ENCODE results near the gene CD209. TPM values are rescaled to one million over a fixed set of nuclear protein-coding genes. Genes with fewer than 3 reads are reported as not detected.
"Not testable (repeated sequence)": the region's sequence is repeated elsewhere in the genome, so short reads cannot be mapped to it uniquely, and the experiment has no call there.

The CD209 gene
- not detected for total RNA-seq

GRCh38 chr19:7746903-7747884, at the start of gene CD209:
Gene CD209 (minus strand): TSS chr19:7747534. CDS start chr19:7747511, 23 bp downstream.
- peaks cover 14% of the 10 kb centered on the region for H3K9me3 Mint-ChIP-seq
- intact Hi-C loops (cut with micrococcal nuclease), result no loop called here
- CTCF ChIA-PET, result interaction anchor here (0.6 to 1.6 kb wide), 2 partner anchors 66 to 272 kb away, joined by 3 to 6 read pairs; partner anchors contain the start of gene TRAPPC5
- no peaks in the 10 kb centered on the region for H3K36me3 Mint-ChIP-seq (ENCODE audit: low read depth)
- no peak within 1 kb of the TSS for H3K27ac Mint-ChIP-seq
- H3K4me1 Mint-ChIP-seq (ENCODE audit: low read depth), result peaks cover 22% of the 10 kb centered on the region
- H3K4me3 Mint-ChIP-seq, result no peak within 1 kb of the TSS
- no peak for DNase-seq
- peaks cover 18% of the 10 kb centered on the region for H3K27me3 Mint-ChIP-seq (ENCODE audit: low read depth)

DNA sequence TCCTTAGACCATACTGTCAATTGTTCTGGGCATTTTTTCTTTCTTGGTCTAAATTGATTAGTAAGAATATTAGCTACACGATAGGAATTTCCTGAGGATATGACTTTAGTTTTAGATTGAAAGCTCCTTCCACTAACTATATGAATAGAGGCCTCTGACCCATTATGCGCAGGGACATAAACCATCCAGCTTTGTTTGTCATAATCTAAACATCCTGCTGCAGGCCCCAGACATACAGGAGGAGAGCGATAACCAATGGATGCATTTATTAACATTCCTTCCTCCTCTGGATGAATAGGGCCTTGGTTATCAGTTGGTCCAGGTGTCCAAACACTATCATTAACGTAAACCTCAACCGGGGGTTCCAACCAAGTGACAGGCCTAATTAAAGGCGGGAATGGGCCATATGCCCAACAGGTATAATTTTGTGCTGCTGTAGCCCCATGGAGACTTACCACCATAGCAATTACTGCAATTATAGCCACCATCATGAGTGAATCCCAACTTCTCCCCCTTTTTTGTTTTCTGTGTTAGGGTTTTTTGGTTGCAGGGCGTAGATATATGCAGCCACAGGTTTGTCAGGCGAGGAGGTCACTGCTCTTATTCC, 48.3 kb upstream of the CD209 start:
- Mint-ChIP-seq H3K4me3 (no peak overlapping the region), H3K36me3 (ENCODE audit: low read depth) (no peaks in the 10 kb centered on the region), H3K27ac (no peak overlapping the region), H3K4me1 (ENCODE audit: low read depth) (peaks cover 5% of the 10 kb centered on the region), H3K9me3 (no peaks in the 10 kb centered on the region), H3K27me3 (ENCODE audit: low read depth) (peaks cover 1% of the 10 kb centered on the region)
- intact Hi-C loops (cut with micrococcal nuclease), result no loop called here
- CTCF ChIA-PET, result interaction anchor here (0.7 to 1.0 kb wide), 2 partner anchors 115 to 227 kb away, joined by 3 to 5 read pairs; partner anchors contain the start of gene TRAPPC5
- DNase-seq, result no peak

- no peak overlapping the region for H3K27ac Mint-ChIP-seq
- intact Hi-C loops (cut with micrococcal nuclease), result no loop called here
- peaks cover 15% of the 10 kb centered on the region for H3K27me3 Mint-ChIP-seq (ENCODE audit: low read depth)
- H3K4me1 Mint-ChIP-seq (ENCODE audit: low read depth), result peaks cover 8% of the 10 kb centered on the region
- H3K9me3 Mint-ChIP-seq, result no peaks in the 10 kb centered on the region
- DNase-seq, result no peak
- no peak overlapping the region for H3K4me3 Mint-ChIP-seq
- CTCF ChIA-PET, result no interaction called here
- no peaks in the 10 kb centered on the region for H3K36me3 Mint-ChIP-seq (ENCODE audit: low read depth)
Measured at GRCh38 chr19:7793493-7793892, 46.2 kb upstream of the CD209 start.

- H3K4me1 Mint-ChIP-seq (ENCODE audit: low read depth); intact Hi-C loops (cut with micrococcal nuclease); H3K9me3 Mint-ChIP-seq; H3K4me3 Mint-ChIP-seq; H3K36me3 Mint-ChIP-seq (ENCODE audit: low read depth); CTCF ChIA-PET; H3K27ac Mint-ChIP-seq; DNase-seq: not testable (repeated sequence)
- H3K27me3 Mint-ChIP-seq (ENCODE audit: low read depth), result peaks cover 22% of the 10 kb centered on the region
Measured at GRCh38 chr19:7792701-7793100, 45.4 kb upstream of the CD209 start.

GRCh38 chr19:7792281-7792680, 44.9 kb upstream of the CD209 start:
- no peak for DNase-seq
- Mint-ChIP-seq H3K4me3 (no peak overlapping the region), H3K27me3 (ENCODE audit: low read depth) (peaks cover 26% of the 10 kb centered on the region), H3K9me3 (no peaks in the 10 kb centered on the region), H3K4me1 (ENCODE audit: low read depth) (peaks cover 10% of the 10 kb centered on the region), H3K27ac (no peak overlapping the region), H3K36me3 (ENCODE audit: low read depth) (no peaks in the 10 kb centered on the region)
- intact Hi-C loops (cut with micrococcal nuclease), result no loop called here
- CTCF ChIA-PET, result no interaction called here

- Mint-ChIP-seq H3K36me3 (ENCODE audit: low read depth) (no peaks in the 10 kb centered on the region), H3K9me3 (no peaks in the 10 kb centered on the region), H3K4me3 (no peak overlapping the region), H3K27me3 (ENCODE audit: low read depth) (peaks cover 35% of the 10 kb centered on the region), H3K27ac (no peak overlapping the region), H3K4me1 (ENCODE audit: low read depth) (peaks cover 11% of the 10 kb centered on the region)
- DNase-seq, result no peak
- CTCF ChIA-PET, result interaction anchor here (1.2 to 1.6 kb wide), 2 partner anchors 9 to 110 kb away, joined by 3 to 7 read pairs; partner anchors contain the start of gene TRAPPC5
- intact Hi-C loops (cut with micrococcal nuclease), result no loop called here
Measured at GRCh38 chr19:7790416-7790815, 43.1 kb upstream of the CD209 start.

DNA sequence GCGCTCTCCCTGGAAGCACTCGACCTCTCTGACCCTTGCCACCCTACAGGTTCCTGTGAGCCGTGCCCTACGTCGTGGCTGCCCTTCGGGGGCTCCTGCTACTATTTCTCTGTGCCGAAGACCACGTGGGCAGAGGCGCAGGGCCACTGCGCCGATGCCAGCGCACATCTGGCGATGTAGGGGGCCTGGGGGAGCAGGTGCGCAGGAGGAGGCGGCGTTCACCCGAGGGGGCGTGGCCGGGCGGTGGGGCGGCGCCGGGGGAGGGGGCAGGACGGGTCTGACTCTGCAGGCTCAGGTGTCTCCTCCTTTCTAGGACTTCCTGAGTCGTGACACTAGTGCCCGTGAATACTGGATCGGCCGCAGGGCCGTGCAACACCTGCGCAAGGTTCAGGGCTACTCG, 42.1 kb upstream of the CD209 start:
- H3K4me1 Mint-ChIP-seq (ENCODE audit: low read depth), result peaks cover 11% of the 10 kb centered on the region
- H3K9me3 Mint-ChIP-seq, result no peaks in the 10 kb centered on the region
- CTCF ChIA-PET, result no interaction called here
- H3K4me3 Mint-ChIP-seq, result peak overlapping the region; percentile 6
- intact Hi-C loops (cut with micrococcal nuclease), result no loop called here
- peak; percentile 33 for DNase-seq
- no peak overlapping the region for H3K27ac Mint-ChIP-seq
- H3K36me3 Mint-ChIP-seq (ENCODE audit: low read depth), result no peaks in the 10 kb centered on the region
- H3K27me3 Mint-ChIP-seq (ENCODE audit: low read depth), result peaks cover 41% of the 10 kb centered on the region

DNA sequence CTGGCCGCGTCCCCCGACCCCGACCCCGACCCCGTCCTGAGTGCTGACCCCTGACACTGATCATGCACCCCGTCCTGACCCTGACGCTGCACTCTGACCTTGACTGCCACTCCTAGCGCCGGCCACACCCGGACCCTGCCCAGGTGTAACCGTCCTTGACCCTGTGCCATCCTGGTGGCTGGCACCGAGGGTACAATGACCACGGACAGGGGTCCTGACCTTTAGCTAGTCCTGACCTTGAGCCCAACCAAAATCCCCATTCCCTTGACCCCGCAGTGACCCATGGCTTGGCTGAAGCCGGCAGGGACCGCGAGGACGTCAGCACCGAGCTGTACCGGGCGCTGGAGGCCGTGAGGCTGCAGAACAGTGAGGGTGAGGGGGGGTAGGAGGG, 41.6 kb upstream of the CD209 start:
- Mint-ChIP-seq H3K27me3 (ENCODE audit: low read depth) (peaks cover 42% of the 10 kb centered on the region), H3K36me3 (ENCODE audit: low read depth) (no peaks in the 10 kb centered on the region), H3K27ac (no peak overlapping the region), H3K4me1 (ENCODE audit: low read depth) (peaks cover 16% of the 10 kb centered on the region), H3K4me3 (no peak overlapping the region), H3K9me3 (no peaks in the 10 kb centered on the region)
- DNase-seq, result no peak
- CTCF ChIA-PET, result no interaction called here
- intact Hi-C loops (cut with micrococcal nuclease), result no loop called here

DNA sequence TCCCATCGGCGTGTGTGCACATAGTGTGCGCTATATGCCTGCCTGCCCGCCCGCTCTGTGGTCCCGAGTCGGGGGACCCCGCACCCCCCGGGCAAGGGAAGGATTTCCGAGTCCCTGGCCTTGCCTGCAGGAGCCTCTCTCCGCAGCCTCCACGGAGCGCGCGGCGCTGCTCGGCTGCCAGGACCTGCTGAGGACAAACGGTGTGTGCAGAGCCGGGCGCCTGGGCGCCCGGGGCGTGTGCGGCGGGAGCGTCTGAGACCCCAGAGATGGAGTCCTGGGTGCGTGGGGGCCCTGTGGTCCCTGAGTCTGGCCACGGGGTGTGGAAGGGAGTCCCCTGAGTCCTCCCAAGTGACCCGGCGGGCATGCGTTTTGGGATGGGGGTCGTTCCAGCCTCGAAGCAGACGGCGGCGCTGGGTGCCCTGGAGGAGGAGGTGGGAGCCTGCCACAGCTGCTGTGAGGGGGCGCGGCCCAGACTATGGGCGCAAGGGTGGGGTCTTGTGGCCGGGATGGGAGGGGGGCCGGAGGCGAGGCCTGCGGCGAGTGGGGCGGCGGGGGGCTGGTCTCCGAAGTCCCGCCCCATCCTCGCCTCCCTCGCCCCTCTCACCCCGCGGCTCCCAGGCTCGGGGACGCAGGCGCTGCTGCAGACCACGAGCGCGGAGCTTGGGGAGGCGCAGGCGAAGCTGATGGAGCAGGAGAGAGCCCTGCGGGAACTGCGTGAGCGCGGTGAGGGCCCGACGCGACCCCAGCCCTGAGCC, 41.0 kb upstream of the CD209 start:
- Mint-ChIP-seq H3K9me3 (no peaks in the 10 kb centered on the region), H3K27me3 (ENCODE audit: low read depth) (peaks cover 48% of the 10 kb centered on the region), H3K4me1 (ENCODE audit: low read depth) (peaks cover 19% of the 10 kb centered on the region), H3K4me3 (no peak overlapping the region), H3K36me3 (ENCODE audit: low read depth) (no peaks in the 10 kb centered on the region), H3K27ac (no peak overlapping the region)
- intact Hi-C loops (cut with micrococcal nuclease), result no loop called here
- no peak for DNase-seq
- CTCF ChIA-PET, result interaction anchor here (0.6 kb wide), 1 partner anchor 166 kb away, joined by 3 read pairs; no protein-coding TSS in a partner anchor

DNA sequence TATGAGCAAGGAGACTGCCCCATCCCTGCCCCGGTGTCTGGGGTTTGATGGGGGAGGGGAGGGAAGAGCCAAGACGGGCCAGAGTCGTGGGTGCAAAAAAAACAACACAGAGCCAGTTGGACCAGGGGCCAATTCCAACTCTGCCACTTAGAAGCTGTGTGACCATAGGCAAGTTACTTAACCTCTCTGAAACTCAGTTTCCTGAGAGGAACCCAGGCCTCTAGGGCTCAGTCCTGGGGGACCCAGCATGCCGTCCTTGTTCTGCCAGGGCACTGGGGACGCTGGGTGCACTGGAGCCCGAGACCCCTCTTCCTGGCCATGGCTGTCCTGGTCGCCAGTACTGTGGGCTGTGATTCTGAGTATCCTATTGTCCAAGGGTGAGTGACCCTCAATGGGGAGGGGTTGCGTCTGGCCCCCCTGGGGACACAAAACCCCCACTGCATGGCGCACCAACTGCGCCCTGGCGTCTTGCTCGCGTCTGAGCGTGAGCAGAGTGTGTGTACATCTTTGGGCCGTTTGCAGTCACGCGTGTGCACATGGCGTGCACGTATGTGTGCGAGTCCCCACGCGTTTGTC, 40.4 kb upstream of the CD209 start:
- H3K27me3 Mint-ChIP-seq (ENCODE audit: low read depth), result peaks cover 52% of the 10 kb centered on the region
- no peaks in the 10 kb centered on the region for H3K9me3 Mint-ChIP-seq
- no peak for DNase-seq
- intact Hi-C loops (cut with micrococcal nuclease), result no loop called here
- CTCF ChIA-PET, result interaction anchor here (0.6 to 1.1 kb wide), 2 partner anchors 106 to 166 kb away, joined by 3 to 4 read pairs; partner anchors contain the start of gene TRAPPC5
- H3K27ac Mint-ChIP-seq, result no peak overlapping the region
- H3K4me3 Mint-ChIP-seq, result no peak overlapping the region
- peaks cover 19% of the 10 kb centered on the region for H3K4me1 Mint-ChIP-seq (ENCODE audit: low read depth)
- H3K36me3 Mint-ChIP-seq (ENCODE audit: low read depth), result no peaks in the 10 kb centered on the region

DNA sequence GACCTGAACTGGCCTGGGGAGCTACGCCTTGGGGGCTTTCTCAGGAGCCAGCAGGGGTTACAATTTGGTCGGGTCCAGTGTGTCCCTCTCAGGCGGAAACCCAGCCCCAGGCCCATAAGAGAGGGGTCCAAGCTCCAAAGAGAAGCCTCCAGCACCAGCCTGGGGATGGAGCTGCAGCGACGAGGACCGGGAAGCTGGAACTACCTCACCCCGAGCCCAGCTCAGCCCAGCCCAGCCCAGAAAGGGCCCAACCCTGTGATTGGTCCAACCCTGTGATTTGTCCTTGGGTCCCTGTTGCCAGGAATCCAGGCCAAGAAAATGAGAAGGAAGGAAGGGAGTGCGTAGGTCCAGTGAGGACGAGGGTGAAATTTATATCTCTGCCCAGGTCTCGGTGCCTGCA, 39.8 kb upstream of the CD209 start:
- Mint-ChIP-seq H3K36me3 (ENCODE audit: low read depth) (no peaks in the 10 kb centered on the region), H3K27me3 (ENCODE audit: low read depth) (peaks cover 53% of the 10 kb centered on the region), H3K27ac (no peak overlapping the region), H3K9me3 (no peaks in the 10 kb centered on the region), H3K4me3 (no peak overlapping the region), H3K4me1 (ENCODE audit: low read depth) (peaks cover 19% of the 10 kb centered on the region)
- no peak for DNase-seq
- CTCF ChIA-PET, result interaction anchor here (1.1 kb wide), 1 partner anchor 106 kb away, joined by 4 read pairs; the partner anchor contains the start of gene TRAPPC5
- intact Hi-C loops (cut with micrococcal nuclease), result no loop called here

GRCh38 chr19:7784856-7785255, 37.5 kb upstream of the CD209 start:
- H3K36me3 Mint-ChIP-seq (ENCODE audit: low read depth), result no peaks in the 10 kb centered on the region
- intact Hi-C loops (cut with micrococcal nuclease), result no loop called here
- H3K4me1 Mint-ChIP-seq (ENCODE audit: low read depth), result peaks cover 19% of the 10 kb centered on the region
- no peak overlapping the region for H3K27ac Mint-ChIP-seq
- H3K27me3 Mint-ChIP-seq (ENCODE audit: low read depth), result peaks cover 48% of the 10 kb centered on the region
- H3K9me3 Mint-ChIP-seq, result no peaks in the 10 kb centered on the region
- no peak for DNase-seq
- H3K4me3 Mint-ChIP-seq, result no peak overlapping the region
- CTCF ChIA-PET, result interaction anchor here (1.6 kb wide), 1 partner anchor 16 kb away, joined by 6 read pairs; no protein-coding TSS in a partner anchor
